Activated T-cell treated with anti-CD3 and anti-CD28 coated beads, Interleukin-2, amount 50 U/mL, for 4 hours (primary cell): ENCODE measurements around the gene LHPP. TPM values are rescaled to one million over a fixed set of nuclear protein-coding genes. Genes with fewer than 3 reads are reported as not detected.

Source experiments
- ATAC-seq, 2 donors: fragments of 200-7000 bp; cut with Tn5 transposase; one replicate each; pipeline ENCODE4 v1.10.0; 2021
- DNase-seq: peaks from one replicate; pipeline ENCODE4 v3.0.0-alpha.2; 2020
- H3K27me3 Mint-ChIP-seq: one replicate; pipeline ENCODE4 v1.8.0; 2021; ENCODE audit warnings: low read depth, mixed read lengths
- H3K36me3 Mint-ChIP-seq: one replicate; pipeline ENCODE4 v1.8.0; 2022; ENCODE audit warnings: mixed read lengths; ENCODE audit not compliant: insufficient read depth
- H3K4me1 Mint-ChIP-seq: one replicate; pipeline ENCODE4 v1.8.0; 2021; ENCODE audit warnings: low read depth, mixed read lengths
- H3K4me3 Mint-ChIP-seq: one replicate; pipeline ENCODE4 v1.8.0; 2021; ENCODE audit warnings: mild to moderate bottlenecking, moderate library complexity, mixed read lengths
- H3K9me3 Mint-ChIP-seq: one replicate; pipeline ENCODE4 v1.8.0; 2021; ENCODE audit warnings: mixed read lengths
- total RNA-seq, 3 donors: library from RNA; stranded (reverse); gene quantifications; one replicate each; pipeline ENCODE4 v1.2.1, GENCODE V29; 2021

Gene LHPP
- total RNA-seq, 3 donors from 2014 or later: 2.5 to 3.3 (median 3.2) TPM

GRCh38 chr10:124596962-124597845 lies 135.6 kb downstream of the LHPP start:
- H3K27me3 Mint-ChIP-seq: no peaks in the 10 kb centered on the region
- H3K4me3 Mint-ChIP-seq: no peak overlapping the region
- H3K36me3 Mint-ChIP-seq: no peaks in the 10 kb centered on the region
- DNase-seq: no peak
- peaks cover 3% of the 10 kb centered on the region for H3K4me1 Mint-ChIP-seq
- no peak for ATAC-seq
- no peaks in the 10 kb centered on the region for H3K9me3 Mint-ChIP-seq

DNA sequence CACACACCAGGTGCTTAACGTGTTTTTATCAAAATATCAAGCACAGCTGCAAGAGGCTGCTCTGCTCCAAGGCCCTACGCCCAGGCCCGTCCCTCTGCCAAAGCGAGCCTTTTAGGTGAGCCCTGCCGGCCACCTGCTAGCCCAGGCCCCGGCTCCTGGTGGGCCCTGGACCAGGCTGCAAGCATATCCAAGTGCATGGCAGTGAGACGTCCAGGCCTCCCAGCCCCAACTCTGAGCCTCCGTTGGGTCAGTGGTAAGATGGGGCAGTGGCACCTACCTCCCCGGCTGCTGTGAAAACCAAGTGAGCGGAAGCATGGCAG lies 136.2 kb downstream of the LHPP start:
- Mint-ChIP-seq H3K4me3 (no peak overlapping the region), H3K36me3 (no peaks in the 10 kb centered on the region), H3K4me1 (peaks cover 3% of the 10 kb centered on the region), H3K9me3 (no peaks in the 10 kb centered on the region), H3K27me3 (no peaks in the 10 kb centered on the region)
- ATAC-seq (no peak), DNase-seq (no peak)

- no peak for DNase-seq
- H3K4me1 Mint-ChIP-seq: peaks cover 3% of the 10 kb centered on the region
- no peaks in the 10 kb centered on the region for H3K27me3 Mint-ChIP-seq
- H3K4me3 Mint-ChIP-seq: no peak overlapping the region
- H3K9me3 Mint-ChIP-seq: no peaks in the 10 kb centered on the region
- no peaks in the 10 kb centered on the region for H3K36me3 Mint-ChIP-seq
- ATAC-seq: no peak
Observed at GRCh38 chr10:124598196-124598595, 136.6 kb downstream of the LHPP start.

GRCh38 chr10:124598773-124599587 lies 137.4 kb downstream of the LHPP start:
- H3K4me3 Mint-ChIP-seq: no peak overlapping the region
- no peaks in the 10 kb centered on the region for H3K27me3 Mint-ChIP-seq
- DNase-seq (no peak), ATAC-seq (no peak)
- H3K4me1 Mint-ChIP-seq: peaks cover 3% of the 10 kb centered on the region
- no peaks in the 10 kb centered on the region for H3K9me3 Mint-ChIP-seq
- no peaks in the 10 kb centered on the region for H3K36me3 Mint-ChIP-seq

DNA sequence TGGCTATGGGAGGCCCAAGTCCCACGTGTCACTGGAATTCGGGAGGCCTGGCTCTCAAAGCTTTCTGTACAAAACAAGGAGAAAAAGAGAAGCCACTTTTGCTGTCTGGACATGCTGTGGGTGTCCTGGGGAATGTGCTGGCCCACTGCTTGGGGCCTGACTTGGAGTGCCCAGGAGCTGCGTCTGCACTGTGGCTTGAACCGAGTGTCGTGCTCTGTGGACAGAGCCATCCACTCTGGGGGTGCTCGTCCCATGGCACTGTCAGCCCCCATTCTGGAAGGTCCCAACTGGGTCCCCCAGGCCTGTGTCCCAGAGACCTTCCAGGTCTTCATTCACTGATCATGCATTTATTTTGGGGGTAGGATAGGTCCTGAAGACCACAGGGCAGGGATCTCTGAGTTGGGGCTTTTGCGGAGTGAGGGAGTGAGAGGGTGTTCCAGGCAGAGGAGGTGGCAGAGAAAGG lies 138.0 kb downstream of the LHPP start:
- ATAC-seq (no peak), DNase-seq (no peak)
- Mint-ChIP-seq H3K9me3 (no peaks in the 10 kb centered on the region), H3K27me3 (no peaks in the 10 kb centered on the region), H3K4me3 (no peak overlapping the region), H3K4me1 (peaks cover 3% of the 10 kb centered on the region), H3K36me3 (no peaks in the 10 kb centered on the region)

DNA sequence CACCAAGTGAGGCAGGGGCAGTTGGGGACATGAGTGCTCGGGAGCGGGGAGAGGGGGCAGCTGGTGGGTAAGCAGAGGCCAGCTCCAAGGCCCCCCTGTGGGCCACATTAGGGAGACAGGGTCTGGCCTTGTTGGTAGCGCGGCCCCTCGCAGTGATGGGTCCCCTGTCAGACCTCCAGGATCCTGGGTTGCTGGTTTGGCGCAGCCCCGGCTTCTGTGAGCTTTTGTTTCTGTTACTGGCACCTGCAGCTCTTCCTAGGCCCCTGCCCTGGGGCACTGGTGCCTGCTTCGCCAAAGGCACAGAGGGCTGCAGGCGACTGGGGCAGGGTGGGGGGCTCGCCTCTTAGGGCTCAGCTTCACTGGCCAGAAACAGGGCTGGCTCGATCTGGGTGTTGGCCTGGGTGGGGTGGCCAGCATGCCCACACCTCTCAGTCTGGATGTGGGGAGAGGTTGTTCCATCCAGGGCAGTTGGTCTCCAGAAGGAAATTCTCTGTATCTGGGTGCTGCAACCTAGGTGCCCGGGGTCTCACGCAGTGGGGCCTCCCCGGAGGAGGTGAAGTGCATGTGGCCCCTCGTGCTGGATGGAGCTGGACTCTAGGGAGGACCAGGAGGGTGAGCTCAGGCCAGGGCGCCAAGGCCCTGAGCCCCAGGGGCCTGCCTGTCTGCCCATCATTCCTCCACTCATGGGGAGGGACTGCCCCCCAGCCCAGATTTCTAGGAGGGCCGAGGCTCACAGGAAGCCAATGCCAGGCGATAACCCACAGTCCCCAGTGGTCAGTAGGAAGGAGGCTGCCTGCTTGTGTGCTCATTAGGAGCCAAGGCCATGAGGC lies 138.6 kb downstream of the LHPP start:
- DNase-seq (no peak), ATAC-seq (no peak)
- no peaks in the 10 kb centered on the region for H3K9me3 Mint-ChIP-seq
- H3K36me3 Mint-ChIP-seq: no peaks in the 10 kb centered on the region
- peaks cover 1% of the 10 kb centered on the region for H3K4me1 Mint-ChIP-seq
- H3K4me3 Mint-ChIP-seq: no peak overlapping the region
- no peaks in the 10 kb centered on the region for H3K27me3 Mint-ChIP-seq

DNA sequence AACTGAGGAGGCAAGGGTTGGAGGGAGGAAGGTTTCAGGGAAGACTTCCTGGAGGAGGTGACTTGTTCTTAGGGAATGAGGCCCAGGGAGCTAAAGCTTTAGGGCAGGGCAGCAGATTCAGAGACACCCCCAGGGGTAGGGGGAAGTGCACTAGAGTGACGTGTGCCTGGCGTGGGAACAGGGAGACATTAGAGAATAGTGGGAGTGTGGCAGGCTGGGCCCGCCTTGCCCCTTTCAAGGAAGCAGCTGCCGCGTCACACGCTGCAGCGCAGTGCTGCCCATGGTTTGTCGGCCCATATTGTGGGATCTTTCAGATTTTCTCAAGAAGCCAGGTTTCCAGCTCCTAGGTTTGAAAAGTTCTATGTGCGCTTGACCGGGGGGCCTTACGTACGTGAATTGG lies 139.4 kb downstream of the LHPP start:
- no peaks in the 10 kb centered on the region for H3K4me1 Mint-ChIP-seq
- H3K4me3 Mint-ChIP-seq: no peak overlapping the region
- no peaks in the 10 kb centered on the region for H3K36me3 Mint-ChIP-seq
- no peaks in the 10 kb centered on the region for H3K9me3 Mint-ChIP-seq
- H3K27me3 Mint-ChIP-seq: no peaks in the 10 kb centered on the region
- DNase-seq (no peak), ATAC-seq (no peak)

- Mint-ChIP-seq H3K4me1 (no peaks in the 10 kb centered on the region), H3K36me3 (no peaks in the 10 kb centered on the region), H3K9me3 (no peaks in the 10 kb centered on the region), H3K27me3 (no peaks in the 10 kb centered on the region), H3K4me3 (no peak overlapping the region)
- no peak for DNase-seq
- ATAC-seq: no peak
Observed at GRCh38 chr10:124601431-124602120, 140.0 kb downstream of the LHPP start.

GRCh38 chr10:124602121-124602561 lies 140.5 kb downstream of the LHPP start:
- H3K4me1 Mint-ChIP-seq: no peaks in the 10 kb centered on the region
- no peaks in the 10 kb centered on the region for H3K27me3 Mint-ChIP-seq
- H3K9me3 Mint-ChIP-seq: no peaks in the 10 kb centered on the region
- DNase-seq (no peak), ATAC-seq (no peak)
- H3K36me3 Mint-ChIP-seq: no peaks in the 10 kb centered on the region
- no peak overlapping the region for H3K4me3 Mint-ChIP-seq

DNA sequence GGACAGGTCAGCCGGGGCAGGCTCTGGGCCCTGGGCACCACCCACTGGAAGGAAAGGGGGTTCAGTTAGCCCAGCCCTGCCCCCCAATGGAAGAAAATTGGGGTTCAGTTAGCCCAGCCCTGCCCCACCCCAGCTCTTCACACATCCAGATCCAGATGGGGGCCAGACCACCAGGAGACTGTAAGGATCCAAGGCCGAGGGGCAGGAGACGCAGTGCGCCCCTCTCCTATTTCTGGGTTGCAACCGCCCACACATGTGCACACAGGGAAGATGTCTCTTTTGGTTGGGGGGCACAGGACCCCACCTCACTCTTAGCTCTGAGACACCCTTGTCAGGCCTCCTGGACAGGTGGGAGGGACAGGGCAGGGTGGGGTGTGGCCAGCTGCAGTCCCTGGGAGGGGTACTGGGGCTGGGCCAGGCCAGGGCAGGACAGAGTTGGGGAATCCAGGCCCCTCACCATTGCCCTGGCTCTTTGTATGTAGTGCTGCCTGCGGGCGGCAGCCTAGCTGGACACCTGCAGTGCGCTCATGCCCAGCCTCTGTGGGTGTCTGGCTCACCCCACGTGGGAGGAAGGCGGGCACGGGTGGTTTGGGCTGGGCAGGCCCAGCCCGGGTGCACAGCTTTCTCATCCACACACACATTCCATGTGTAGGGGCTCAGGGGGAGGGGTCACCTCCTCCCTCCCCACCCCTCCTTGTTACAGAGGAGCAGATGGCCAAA lies 141.2 kb downstream of the LHPP start:
- ATAC-seq: no peak
- H3K36me3 Mint-ChIP-seq: no peaks in the 10 kb centered on the region
- DNase-seq: no peak
- no peak overlapping the region for H3K4me3 Mint-ChIP-seq
- H3K4me1 Mint-ChIP-seq: no peaks in the 10 kb centered on the region
- no peaks in the 10 kb centered on the region for H3K27me3 Mint-ChIP-seq
- no peaks in the 10 kb centered on the region for H3K9me3 Mint-ChIP-seq

GRCh38 chr10:124603376-124604213 lies 142.0 kb downstream of the LHPP start:
- ATAC-seq (no peak), DNase-seq (no peak)

GRCh38 chr10:124604214-124605000 lies 142.8 kb downstream of the LHPP start:
- H3K4me3 Mint-ChIP-seq: no peak overlapping the region
- no peak for ATAC-seq
- no peaks in the 10 kb centered on the region for H3K4me1 Mint-ChIP-seq
- DNase-seq: no peak
- no peaks in the 10 kb centered on the region for H3K9me3 Mint-ChIP-seq
- no peaks in the 10 kb centered on the region for H3K27me3 Mint-ChIP-seq
- H3K36me3 Mint-ChIP-seq: no peaks in the 10 kb centered on the region

More at GRCh38 chr10:124603376-124604213, 142.0 kb downstream of the LHPP start:
- H3K9me3 Mint-ChIP-seq: no peaks in the 10 kb centered on the region
- no peak overlapping the region for H3K4me3 Mint-ChIP-seq
- no peaks in the 10 kb centered on the region for H3K36me3 Mint-ChIP-seq
- H3K4me1 Mint-ChIP-seq: no peaks in the 10 kb centered on the region
- no peaks in the 10 kb centered on the region for H3K27me3 Mint-ChIP-seq
